ENCODE results near the gene FRMD4A. TPM values are rescaled to one million over a fixed set of nuclear protein-coding genes. Genes with fewer than 3 reads are reported as not detected.

FRMD4A gene
- total RNA-seq, 1 experiment from 2014 or later, result 18.3 TPM

GRCh38 chr10:13739183-13739582 lies 591.5 kb downstream of the FRMD4A start:
- CTCF ChIA-PET, result no interaction called here
- POLR2A ChIA-PET (ENCODE audit: unreplicated experiment), result no interaction called here
- BruUV-seq (replicated peaks), result no TSS peak
- intact Hi-C loops (cut with micrococcal nuclease; ENCODE audit: unreplicated experiment), result no loop called here
- Histone ChIP-seq H3K4me3 (no peak overlapping the region), H2AFZ (no peak overlapping the region), H3K27ac (no peak overlapping the region), H3K9me2 (ENCODE audit: insufficient read depth) (no peaks in the 10 kb centered on the region), H3K36me3 (ENCODE audit: low read depth) (no peaks in the 10 kb centered on the region), H3K27me3 (ENCODE audit: insufficient read depth, low read depth) (no peaks in the 10 kb centered on the region), H3K79me2 (ENCODE audit: low read depth) (no peaks in the 10 kb centered on the region), H3K9me3 (ENCODE audit: insufficient read depth, low read depth) (no peaks in the 10 kb centered on the region), H3K4me2 (no peak overlapping the region), H4K20me1 (ENCODE audit: insufficient read depth) (no peaks in the 10 kb centered on the region), H3K4me1 (replicated peaks; ENCODE audit: insufficient read depth) (no peaks in the 10 kb centered on the region), H3F3A (ENCODE audit: insufficient read depth, low read depth) (no peaks in the 10 kb centered on the region)
- TF ChIP-seq EZH2 (IDR thresholded peaks at IDR 0.05; ENCODE audit: low read depth), result no peak
- TF ChIP-seq CTCF (conservative IDR thresholded peaks at IDR 0.05), result no peak
- no peak for DNase-seq

- Histone ChIP-seq H2AFZ (no peak overlapping the region), H4K20me1 (ENCODE audit: insufficient read depth) (no peaks in the 10 kb centered on the region), H3F3A (ENCODE audit: insufficient read depth, low read depth) (no peaks in the 10 kb centered on the region), H3K27ac (no peak overlapping the region), H3K79me2 (ENCODE audit: low read depth) (no peaks in the 10 kb centered on the region), H3K36me3 (ENCODE audit: low read depth) (no peaks in the 10 kb centered on the region), H3K4me2 (no peak overlapping the region), H3K27me3 (ENCODE audit: insufficient read depth, low read depth) (no peaks in the 10 kb centered on the region), H3K4me3 (no peak overlapping the region), H3K9me2 (ENCODE audit: insufficient read depth) (no peaks in the 10 kb centered on the region), H3K9me3 (ENCODE audit: insufficient read depth, low read depth) (no peaks in the 10 kb centered on the region), H3K4me1 (replicated peaks; ENCODE audit: insufficient read depth) (no peaks in the 10 kb centered on the region)
- BruUV-seq (replicated peaks), result no TSS peak
- ChIA-PET CTCF (no interaction called here), POLR2A (ENCODE audit: unreplicated experiment) (no interaction called here)
- TF ChIP-seq CTCF (conservative IDR thresholded peaks at IDR 0.05), result no peak
- no peak for TF ChIP-seq EZH2 (IDR thresholded peaks at IDR 0.05; ENCODE audit: low read depth)
- intact Hi-C loops (cut with micrococcal nuclease; ENCODE audit: unreplicated experiment), result no loop called here
- DNase-seq, result no peak
Observed at GRCh38 chr10:13736506-13736905, 594.2 kb downstream of the FRMD4A start.

- DNase-seq, result no peak
- intact Hi-C loops (cut with micrococcal nuclease; ENCODE audit: unreplicated experiment), result no loop called here
- no peak overlapping the region for H2AFZ ChIP-seq
- no peak overlapping the region for H3K4me3 ChIP-seq
- no peaks in the 10 kb centered on the region for H3K36me3 ChIP-seq (ENCODE audit: low read depth)
- H3K79me2 ChIP-seq (ENCODE audit: low read depth), result no peaks in the 10 kb centered on the region
- H3K4me1 ChIP-seq (replicated peaks; ENCODE audit: insufficient read depth), result no peaks in the 10 kb centered on the region
- no peaks in the 10 kb centered on the region for H3F3A ChIP-seq (ENCODE audit: insufficient read depth, low read depth)
- POLR2A ChIA-PET (ENCODE audit: unreplicated experiment), result no interaction called here
- no peak overlapping the region for H3K4me2 ChIP-seq
- no peak overlapping the region for H3K27ac ChIP-seq
- BruUV-seq (replicated peaks), result no TSS peak
- CTCF ChIA-PET, result no interaction called here
- no peaks in the 10 kb centered on the region for H3K9me3 ChIP-seq (ENCODE audit: insufficient read depth, low read depth)
- TF ChIP-seq CTCF (conservative IDR thresholded peaks at IDR 0.05) (no peak), EZH2 (IDR thresholded peaks at IDR 0.05; ENCODE audit: low read depth) (no peak)
- H4K20me1 ChIP-seq (ENCODE audit: insufficient read depth), result no peaks in the 10 kb centered on the region
- H3K9me2 ChIP-seq (ENCODE audit: insufficient read depth), result no peaks in the 10 kb centered on the region
- no peaks in the 10 kb centered on the region for H3K27me3 ChIP-seq (ENCODE audit: insufficient read depth, low read depth)
Observed at GRCh38 chr10:13734151-13734550, 596.6 kb downstream of the FRMD4A start.
